A549 (cell line): ENCODE data around the gene CASQ1. TPM values are rescaled to one million over a fixed set of nuclear protein-coding genes. Genes with fewer than 3 reads are reported as not detected.

Source experiments
- ATAC-seq, 2 experiments: fragments of 200-7000 bp in 1 of 2; fragments of >200 bp in 1 of 2; cut with Nextera tagmentation in 1 of 2; cut with Tn5 transposase in 1 of 2; 3 replicates each; pipeline versions ENCODE4 v1.8.0 to v1.9.1; 2018 to 2020; ENCODE audit warnings: mild to moderate bottlenecking in 1 of 2, moderate library complexity in 1 of 2
- CTCF ChIA-PET: fragments of 300-600 bp; sonication (Branson Sonifier 250); formaldehyde crosslinking; extraction: SDS; loops from one replicate; lab custom pipeline; 2021; ENCODE audit warnings: antibody characterized with exemption, inconsistent platforms; lab: Yijun Ruan, JAX
- POLR2A ChIA-PET: fragments of 350-600 bp; formaldehyde crosslinking; extraction: SDS; loops from one replicate; lab custom pipeline; 2021; ENCODE audit warnings: antibody characterized with exemption, inconsistent platforms; lab: Yijun Ruan, JAX
- DNase-seq, 2 experiments: peaks; one replicate each; pipeline versions ENCODE4 v3.0.0 to v3.0.0-alpha.2; 2011 to 2016; ENCODE audit warnings: low read depth in 1 of 2, low spot score in 1 of 2
- FAIRE-seq: peaks from 2 replicates; lab custom pipeline; 2011; peaks lifted over from hg19 to GRCh38; lab: Jason Lieb, UNC
- H3K27ac ChIP-seq, 2 experiments: fragments of >200 bp; sonication (Bioruptor Twin); formaldehyde crosslinking; 3 replicates each; pipeline ENCODE4 v1.5.1; 2016 to 2017
- H3K4me1 ChIP-seq: fragments of >200 bp; sonication (Bioruptor Twin); formaldehyde crosslinking; 3 replicates; pipeline ENCODE4 v1.6.1; 2016
- H3K4me2 ChIP-seq: fragments of >200 bp; sonication (Bioruptor Twin); formaldehyde crosslinking; 3 replicates; pipeline ENCODE4 v1.6.1; 2016
- H3K4me3 ChIP-seq: fragments of >200 bp; sonication (Bioruptor Twin); formaldehyde crosslinking; 3 replicates; pipeline ENCODE4 v1.5.1; 2016
- H3K9me3 ChIP-seq: fragments of >200 bp; sonication (Bioruptor Twin); formaldehyde crosslinking; 3 replicates; pipeline ENCODE4 v1.6.1; 2016
- BHLHE40 ChIP-seq: IDR thresholded peaks from 2 replicates; pipeline ENCODE4 v1.6.1; 2012; ENCODE audit warnings: low read depth, low read length, inconsistent platforms
- FOSL2 ChIP-seq, 2 experiments: fragments of 450-650 bp in 1 of 2; fragments of >200 bp in 1 of 2; sonication (Bioruptor Twin) in 1 of 2; formaldehyde crosslinking; IDR thresholded peaks; 2 replicates each; pipeline versions ENCODE4 v1.5.0 to v1.6.1; 2016 to 2020; ENCODE audit warnings: mild to moderate bottlenecking in 1 of 2, moderate library complexity in 1 of 2
- GATA3 ChIP-seq: IDR thresholded peaks from 2 replicates; pipeline ENCODE4 v1.6.1; 2012; ENCODE audit warnings: borderline replicate concordance
- HES2 ChIP-seq: fragments of >200 bp; sonication (Bioruptor Twin); formaldehyde crosslinking; IDR thresholded peaks from 2 replicates; pipeline ENCODE4 v1.6.1; 2016
- HMGXB4 ChIP-seq: fragments of 250-450 bp; sonication (Bioruptor Pico); IDR thresholded peaks from 2 replicates; pipeline ENCODE4 v1.5.0; 2021; ENCODE audit warnings: mild to moderate bottlenecking, moderate library complexity, borderline replicate concordance
- MAFK ChIP-seq: fragments of 450-650 bp; IDR thresholded peaks from 2 replicates; pipeline ENCODE4 v1.6.1; 2014; ENCODE audit not compliant: partially characterized antibody
- MYC ChIP-seq: IDR thresholded peaks from 2 replicates; pipeline ENCODE4 v1.6.1; 2012; ENCODE audit warnings: mild to moderate bottlenecking, inconsistent platforms, low read length, improper control_type of control experiment, borderline replicate concordance
- PBX3 ChIP-seq: IDR thresholded peaks from 2 replicates; pipeline ENCODE4 v1.6.1; 2012
- ZFP36 ChIP-seq: fragments of 450-650 bp; IDR thresholded peaks from 2 replicates; pipeline ENCODE4 v1.6.1; 2014; ENCODE audit warnings: borderline replicate concordance; ENCODE audit not compliant: partially characterized antibody
- WGBS: methylation state at CpG from one replicate; pipeline ENCODE4 v1.1.6; 2017; ENCODE audit errors: missing lambda C conversion rate; 5-methylcytosine and 5-hydroxymethylcytosine counted together
- polyA plus RNA-seq, 4 experiments: library from polyadenylated mRNA; depleted of rRNA in 3 of 4; stranded (reverse); fragments of >200 nt; fragmentation: RNase III in 1 of 4; extraction: RNeasy Plus Mini Kit Qiagen cat#74134 plus additional on column Dnase treatment in 1 of 4; gene quantifications; 2 replicates in 3 of 4; 3 replicates in 1 of 4; pipeline ENCODE4 v1.2.3, GENCODE V29; 2011 to 2017
- TF ChIP-seq, protein P1 (sequence below): fragments of 450-650 bp; IDR thresholded peaks from 2 replicates; pipeline ENCODE4 v1.6.1; 2014; ENCODE audit warnings: antibody characterized with exemption

The CASQ1 gene
- polyA plus RNA-seq, 2 of the 4 experiments (the other 2 are of a cell fraction): 0.04 to 0.08 TPM

DNA sequence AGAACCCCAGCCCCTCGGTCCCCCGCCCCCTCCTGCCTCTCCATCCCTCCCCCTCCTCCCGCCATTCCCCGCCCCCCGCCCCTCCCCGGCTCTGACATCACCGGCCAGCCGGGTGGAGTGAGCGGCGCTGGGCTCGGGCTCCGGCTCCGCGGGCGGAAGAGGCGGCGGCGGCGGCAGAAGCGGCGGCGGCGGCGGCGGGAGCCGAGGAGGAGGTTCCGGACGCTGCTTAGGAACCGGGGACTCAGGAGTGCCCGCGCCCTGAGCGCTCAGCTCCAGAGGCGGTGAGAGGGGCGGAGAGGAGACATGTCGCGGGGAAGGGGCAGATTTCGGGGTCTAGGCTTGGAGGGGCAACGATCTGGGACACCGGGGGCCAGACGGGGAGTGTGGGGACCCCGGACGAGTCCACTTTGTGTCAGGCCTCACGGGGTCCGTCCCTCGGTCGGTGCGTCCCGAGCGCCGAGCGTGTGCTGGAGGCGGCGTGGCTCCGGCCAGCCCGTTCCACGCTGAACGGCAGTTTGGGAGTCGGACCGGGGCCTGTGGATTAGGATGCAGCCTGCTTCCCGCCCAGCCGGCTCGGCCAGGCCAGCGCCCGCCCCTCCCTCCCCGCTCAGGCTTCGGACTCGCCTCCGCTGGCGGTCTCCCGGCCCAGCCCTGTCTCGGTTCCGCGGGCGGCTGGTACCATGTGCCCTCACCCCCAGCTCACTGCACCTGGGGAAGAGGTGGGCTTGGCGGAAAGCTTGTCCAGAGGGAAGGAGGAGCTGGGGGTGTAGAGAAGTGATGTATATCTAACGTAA, 15.1 kb downstream of the CASQ1 start, which contains the start of gene PEA15 (continued):
- TF ChIP-seq PBX3: no peak

- CTCF ChIA-PET: interaction anchor here (1.1 to 7.6 kb wide), 5 partner anchors 10 to 104 kb away, joined by 4 to 86 read pairs (median 43); partner anchors contain the start of gene CASQ1
- DNase-seq (peak; percentile 48 to 66), ATAC-seq (peak; percentile 68 to 76), FAIRE-seq (no peak)
- peaks cover 45% of the 10 kb centered on the region for H3K4me1 ChIP-seq
- 2% methylated on average over 9 of the region's 9 CpGs for WGBS
- H3K27ac ChIP-seq: peak overlapping the region; percentile 89 to 96
- no peaks in the 10 kb centered on the region for H3K9me3 ChIP-seq
- H3K4me3 ChIP-seq: peak overlapping the region; percentile 88
- TF ChIP-seq BHLHE40 (0 out of 2 replicates have a peak, but pooled peaks have one; percentile 3), MYC (0 out of 2 replicates have a peak, but pooled peaks have one; percentile 9), GATA3 (no peak), HES2 (no peak), FOSL2 (IDR thresholded peaks at IDR 0.05) (no peak), FOSL2 (CRISPR knock-in tag; IDR thresholded peaks at IDR 0.05) (no peak), ZFP36 (no peak), MAFK (peak; percentile 59)
- TF ChIP-seq, protein P1, sequence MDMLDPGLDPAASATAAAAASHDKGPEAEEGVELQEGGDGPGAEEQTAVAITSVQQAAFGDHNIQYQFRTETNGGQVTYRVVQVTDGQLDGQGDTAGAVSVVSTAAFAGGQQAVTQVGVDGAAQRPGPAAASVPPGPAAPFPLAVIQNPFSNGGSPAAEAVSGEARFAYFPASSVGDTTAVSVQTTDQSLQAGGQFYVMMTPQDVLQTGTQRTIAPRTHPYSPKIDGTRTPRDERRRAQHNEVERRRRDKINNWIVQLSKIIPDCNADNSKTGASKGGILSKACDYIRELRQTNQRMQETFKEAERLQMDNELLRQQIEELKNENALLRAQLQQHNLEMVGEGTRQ: no peak
- POLR2A ChIA-PET: no interaction called here
- H3K4me2 ChIP-seq: peak overlapping the region; percentile 98
These were observed 15.6 kb downstream of the CASQ1 start for GRCh38 chr1:160206036-160206389.

DNA sequence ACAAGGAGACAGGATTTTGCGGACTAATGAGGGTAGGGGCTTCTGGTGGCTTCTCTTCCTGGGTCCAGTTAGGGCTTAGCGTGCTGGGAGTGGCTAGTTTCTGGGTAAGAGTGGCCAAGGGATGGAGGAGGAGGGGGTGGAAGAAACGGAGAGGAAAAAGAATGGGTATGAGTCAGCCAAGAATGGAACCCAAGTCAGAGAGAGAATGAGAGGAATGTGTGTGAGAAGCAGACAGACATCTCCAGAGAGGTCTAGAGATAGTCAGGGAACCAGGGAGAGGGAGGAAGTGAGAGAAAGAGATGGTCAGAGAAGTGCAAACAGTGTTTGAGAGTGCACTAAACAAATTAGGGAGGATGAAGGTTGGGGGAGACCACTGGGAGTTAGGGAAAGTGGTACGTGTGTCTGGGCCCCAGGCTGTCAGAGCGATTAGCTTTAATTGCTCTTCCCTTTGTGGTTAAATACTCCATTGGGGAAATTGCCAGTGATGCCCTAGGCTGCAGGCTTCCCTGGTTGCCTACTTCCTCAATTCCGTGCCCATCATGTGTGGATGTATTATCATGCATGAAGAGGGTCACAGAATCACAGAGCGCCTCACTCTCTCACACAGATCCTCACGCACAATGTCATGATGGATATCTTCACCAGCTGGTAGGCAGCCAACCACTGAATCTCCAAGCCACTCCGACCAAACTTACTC, 16.2 kb downstream of the CASQ1 start:
- peaks cover 45% of the 10 kb centered on the region for H3K4me1 ChIP-seq
- 65% methylated on average over 9 of the region's 9 CpGs for WGBS
- DNase-seq (peak; percentile 50 to 71), ATAC-seq (peak; percentile 40 to 69), FAIRE-seq (no peak)
- ChIA-PET POLR2A (no interaction called here), CTCF (interaction anchor here (1.1 to 7.6 kb wide), 7 partner anchors 7 to 105 kb away, joined by 4 to 86 read pairs (median 27); partner anchors contain the start of gene CASQ1)
- H3K9me3 ChIP-seq: no peaks in the 10 kb centered on the region
- TF ChIP-seq FOSL2 (IDR thresholded peaks at IDR 0.05) (no peak), FOSL2 (CRISPR knock-in tag; IDR thresholded peaks at IDR 0.05) (peak; percentile 63), HMGXB4 (CRISPR knock-in tag) (no peak)
- peak overlapping the region; percentile 89 to 96 for H3K27ac ChIP-seq
- H3K4me3 ChIP-seq: peak overlapping the region; percentile 88
- peak overlapping the region; percentile 98 for H3K4me2 ChIP-seq

DNA sequence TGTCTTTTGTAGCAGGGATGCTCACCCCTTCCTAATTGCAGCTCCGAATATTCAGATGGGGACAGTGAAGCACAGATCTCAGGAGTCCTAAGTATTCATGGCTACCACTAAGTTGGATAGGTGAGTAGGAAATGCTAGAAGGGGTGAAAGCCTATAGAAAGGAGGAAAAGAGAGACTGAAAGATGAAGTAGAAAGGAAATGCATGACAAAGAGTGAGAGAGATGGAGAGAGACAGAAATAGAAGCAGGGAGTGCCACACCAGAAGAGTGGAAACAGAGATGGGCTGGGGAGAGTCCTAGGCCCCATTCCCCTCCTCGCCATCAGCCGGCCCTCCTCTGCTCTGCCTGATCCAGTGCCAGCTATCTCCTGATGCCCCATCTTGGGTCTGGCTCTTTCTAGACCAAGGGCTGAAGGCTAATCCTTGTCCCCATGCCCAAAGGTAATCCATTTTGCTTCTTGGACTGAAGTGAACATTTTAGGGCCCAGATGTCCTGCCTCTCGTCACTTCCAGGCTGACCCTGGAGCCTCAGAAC, 16.8 kb downstream of the CASQ1 start:
- POLR2A ChIA-PET: no interaction called here
- no peak overlapping the region for H3K4me3 ChIP-seq
- CTCF ChIA-PET: interaction anchor here (1.5 to 7.6 kb wide), 7 partner anchors 8 to 122 kb away, joined by 4 to 52 read pairs (median 18); no protein-coding TSS in a partner anchor
- peaks cover 45% of the 10 kb centered on the region for H3K4me1 ChIP-seq
- peak overlapping the region; percentile 98 for H3K4me2 ChIP-seq
- H3K27ac ChIP-seq: peak overlapping the region in 1 of 2 experiments; percentile 96; a peak in 3 of 6 replicates
- ATAC-seq (no peak), DNase-seq (no peak)
- WGBS: 86% methylated on average over 4 of the region's 4 CpGs
- TF ChIP-seq, protein P1: no peak
- TF ChIP-seq, all 56 proteins: peak for 0
- H3K9me3 ChIP-seq: no peaks in the 10 kb centered on the region
- FAIRE-seq: no peak
